ENCODE results near the gene HLF. TPM values are rescaled to one million over a fixed set of nuclear protein-coding genes. Genes with fewer than 3 reads are reported as not detected.

Gene HLF
- total and polyA plus RNA-seq, 2 experiments from 2014 or later = 0.28 TPM; not detected in 1

DNA sequence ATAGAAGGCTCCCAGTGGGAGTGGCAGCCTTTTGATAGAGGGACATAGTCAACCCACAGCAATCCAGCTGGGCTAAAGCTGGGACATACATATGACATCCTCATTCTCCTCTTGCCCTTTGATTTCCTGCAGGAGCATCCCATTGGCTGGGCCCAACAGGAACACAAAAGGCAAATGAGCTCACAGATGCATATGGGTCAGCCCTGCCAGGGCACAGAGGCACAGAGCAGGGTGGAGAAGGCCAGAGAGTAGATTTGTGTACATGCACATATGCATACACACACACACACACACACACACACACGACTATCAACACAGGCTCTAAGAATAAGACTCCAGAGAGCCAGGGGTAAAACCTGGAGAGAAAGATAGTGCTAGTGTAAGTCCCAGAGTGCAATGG lies 98.3 kb downstream of the HLF start:
- Histone ChIP-seq H3K79me2 (replicated peaks; ENCODE audit: insufficient read depth) (no peaks in the 10 kb centered on the region), H3K4me3 (no peak overlapping the region), H3K4me1 (ENCODE audit: insufficient read depth) (peaks cover 17% of the 10 kb centered on the region), H3F3A (replicated peaks; ENCODE audit: low read depth) (no peaks in the 10 kb centered on the region), H3K4me2 (no peak overlapping the region), H3K27ac (ENCODE audit: low read depth) (no peak overlapping the region), H3K9me2 (ENCODE audit: insufficient read depth) (no peaks in the 10 kb centered on the region; the same call in 1 of the 2 replicates), H2AFZ (no peak overlapping the region), H3K27me3 (ENCODE audit: insufficient read depth) (no peaks in the 10 kb centered on the region), H4K20me1 (replicated peaks; ENCODE audit: insufficient read depth) (no peaks in the 10 kb centered on the region), H3K36me3 (ENCODE audit: insufficient read depth) (no peaks in the 10 kb centered on the region)
- ATAC-seq (no peak), DNase-seq (ENCODE audit: low spot score) (no peak)
- H3K36me3 Mint-ChIP-seq (ENCODE audit: low read depth) = no peaks in the 10 kb centered on the region
- H3K27me3 Mint-ChIP-seq (ENCODE audit: insufficient read depth, low read depth, poor library complexity) = no peaks in the 10 kb centered on the region
- TF ChIP-seq STAT1 (IDR thresholded peaks at IDR 0.05; ENCODE audit: unreplicated experiment) (no peak), CREB1 (CRISPR knock-in tag; IDR thresholded peaks at IDR 0.05; ENCODE audit: low read depth) (no peak), EZH2 (IDR thresholded peaks at IDR 0.05; ENCODE audit: low read depth, unreplicated experiment) (no peak), JUNB (IDR thresholded peaks at IDR 0.05; ENCODE audit: unreplicated experiment) (no peak), POLR2AphosphoS5 (IDR thresholded peaks at IDR 0.05; ENCODE audit: low read depth) (no peak), ZNF114 (CRISPR knock-in tag; IDR thresholded peaks at IDR 0.05) (no peak), NANOG (IDR thresholded peaks at IDR 0.05; ENCODE audit: borderline replicate concordance) (no peak), ZNF331 (CRISPR knock-in tag; IDR thresholded peaks at IDR 0.05; ENCODE audit: low read depth) (no peak), EZH2phosphoT487 (IDR thresholded peaks at IDR 0.05; ENCODE audit: unreplicated experiment) (no peak)
- TF ChIP-seq, protein P1, sequence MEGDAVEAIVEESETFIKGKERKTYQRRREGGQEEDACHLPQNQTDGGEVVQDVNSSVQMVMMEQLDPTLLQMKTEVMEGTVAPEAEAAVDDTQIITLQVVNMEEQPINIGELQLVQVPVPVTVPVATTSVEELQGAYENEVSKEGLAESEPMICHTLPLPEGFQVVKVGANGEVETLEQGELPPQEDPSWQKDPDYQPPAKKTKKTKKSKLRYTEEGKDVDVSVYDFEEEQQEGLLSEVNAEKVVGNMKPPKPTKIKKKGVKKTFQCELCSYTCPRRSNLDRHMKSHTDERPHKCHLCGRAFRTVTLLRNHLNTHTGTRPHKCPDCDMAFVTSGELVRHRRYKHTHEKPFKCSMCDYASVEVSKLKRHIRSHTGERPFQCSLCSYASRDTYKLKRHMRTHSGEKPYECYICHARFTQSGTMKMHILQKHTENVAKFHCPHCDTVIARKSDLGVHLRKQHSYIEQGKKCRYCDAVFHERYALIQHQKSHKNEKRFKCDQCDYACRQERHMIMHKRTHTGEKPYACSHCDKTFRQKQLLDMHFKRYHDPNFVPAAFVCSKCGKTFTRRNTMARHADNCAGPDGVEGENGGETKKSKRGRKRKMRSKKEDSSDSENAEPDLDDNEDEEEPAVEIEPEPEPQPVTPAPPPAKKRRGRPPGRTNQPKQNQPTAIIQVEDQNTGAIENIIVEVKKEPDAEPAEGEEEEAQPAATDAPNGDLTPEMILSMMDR (conservative IDR thresholded peaks at IDR 0.05; ENCODE audit: low read depth in 2 of 2) = no peak
- TF ChIP-seq, protein P2, sequence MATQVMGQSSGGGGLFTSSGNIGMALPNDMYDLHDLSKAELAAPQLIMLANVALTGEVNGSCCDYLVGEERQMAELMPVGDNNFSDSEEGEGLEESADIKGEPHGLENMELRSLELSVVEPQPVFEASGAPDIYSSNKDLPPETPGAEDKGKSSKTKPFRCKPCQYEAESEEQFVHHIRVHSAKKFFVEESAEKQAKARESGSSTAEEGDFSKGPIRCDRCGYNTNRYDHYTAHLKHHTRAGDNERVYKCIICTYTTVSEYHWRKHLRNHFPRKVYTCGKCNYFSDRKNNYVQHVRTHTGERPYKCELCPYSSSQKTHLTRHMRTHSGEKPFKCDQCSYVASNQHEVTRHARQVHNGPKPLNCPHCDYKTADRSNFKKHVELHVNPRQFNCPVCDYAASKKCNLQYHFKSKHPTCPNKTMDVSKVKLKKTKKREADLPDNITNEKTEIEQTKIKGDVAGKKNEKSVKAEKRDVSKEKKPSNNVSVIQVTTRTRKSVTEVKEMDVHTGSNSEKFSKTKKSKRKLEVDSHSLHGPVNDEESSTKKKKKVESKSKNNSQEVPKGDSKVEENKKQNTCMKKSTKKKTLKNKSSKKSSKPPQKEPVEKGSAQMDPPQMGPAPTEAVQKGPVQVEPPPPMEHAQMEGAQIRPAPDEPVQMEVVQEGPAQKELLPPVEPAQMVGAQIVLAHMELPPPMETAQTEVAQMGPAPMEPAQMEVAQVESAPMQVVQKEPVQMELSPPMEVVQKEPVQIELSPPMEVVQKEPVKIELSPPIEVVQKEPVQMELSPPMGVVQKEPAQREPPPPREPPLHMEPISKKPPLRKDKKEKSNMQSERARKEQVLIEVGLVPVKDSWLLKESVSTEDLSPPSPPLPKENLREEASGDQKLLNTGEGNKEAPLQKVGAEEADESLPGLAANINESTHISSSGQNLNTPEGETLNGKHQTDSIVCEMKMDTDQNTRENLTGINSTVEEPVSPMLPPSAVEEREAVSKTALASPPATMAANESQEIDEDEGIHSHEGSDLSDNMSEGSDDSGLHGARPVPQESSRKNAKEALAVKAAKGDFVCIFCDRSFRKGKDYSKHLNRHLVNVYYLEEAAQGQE (IDR thresholded peaks at IDR 0.05; ENCODE audit: unreplicated experiment) = no peak
- TF ChIP-seq, protein P3, sequence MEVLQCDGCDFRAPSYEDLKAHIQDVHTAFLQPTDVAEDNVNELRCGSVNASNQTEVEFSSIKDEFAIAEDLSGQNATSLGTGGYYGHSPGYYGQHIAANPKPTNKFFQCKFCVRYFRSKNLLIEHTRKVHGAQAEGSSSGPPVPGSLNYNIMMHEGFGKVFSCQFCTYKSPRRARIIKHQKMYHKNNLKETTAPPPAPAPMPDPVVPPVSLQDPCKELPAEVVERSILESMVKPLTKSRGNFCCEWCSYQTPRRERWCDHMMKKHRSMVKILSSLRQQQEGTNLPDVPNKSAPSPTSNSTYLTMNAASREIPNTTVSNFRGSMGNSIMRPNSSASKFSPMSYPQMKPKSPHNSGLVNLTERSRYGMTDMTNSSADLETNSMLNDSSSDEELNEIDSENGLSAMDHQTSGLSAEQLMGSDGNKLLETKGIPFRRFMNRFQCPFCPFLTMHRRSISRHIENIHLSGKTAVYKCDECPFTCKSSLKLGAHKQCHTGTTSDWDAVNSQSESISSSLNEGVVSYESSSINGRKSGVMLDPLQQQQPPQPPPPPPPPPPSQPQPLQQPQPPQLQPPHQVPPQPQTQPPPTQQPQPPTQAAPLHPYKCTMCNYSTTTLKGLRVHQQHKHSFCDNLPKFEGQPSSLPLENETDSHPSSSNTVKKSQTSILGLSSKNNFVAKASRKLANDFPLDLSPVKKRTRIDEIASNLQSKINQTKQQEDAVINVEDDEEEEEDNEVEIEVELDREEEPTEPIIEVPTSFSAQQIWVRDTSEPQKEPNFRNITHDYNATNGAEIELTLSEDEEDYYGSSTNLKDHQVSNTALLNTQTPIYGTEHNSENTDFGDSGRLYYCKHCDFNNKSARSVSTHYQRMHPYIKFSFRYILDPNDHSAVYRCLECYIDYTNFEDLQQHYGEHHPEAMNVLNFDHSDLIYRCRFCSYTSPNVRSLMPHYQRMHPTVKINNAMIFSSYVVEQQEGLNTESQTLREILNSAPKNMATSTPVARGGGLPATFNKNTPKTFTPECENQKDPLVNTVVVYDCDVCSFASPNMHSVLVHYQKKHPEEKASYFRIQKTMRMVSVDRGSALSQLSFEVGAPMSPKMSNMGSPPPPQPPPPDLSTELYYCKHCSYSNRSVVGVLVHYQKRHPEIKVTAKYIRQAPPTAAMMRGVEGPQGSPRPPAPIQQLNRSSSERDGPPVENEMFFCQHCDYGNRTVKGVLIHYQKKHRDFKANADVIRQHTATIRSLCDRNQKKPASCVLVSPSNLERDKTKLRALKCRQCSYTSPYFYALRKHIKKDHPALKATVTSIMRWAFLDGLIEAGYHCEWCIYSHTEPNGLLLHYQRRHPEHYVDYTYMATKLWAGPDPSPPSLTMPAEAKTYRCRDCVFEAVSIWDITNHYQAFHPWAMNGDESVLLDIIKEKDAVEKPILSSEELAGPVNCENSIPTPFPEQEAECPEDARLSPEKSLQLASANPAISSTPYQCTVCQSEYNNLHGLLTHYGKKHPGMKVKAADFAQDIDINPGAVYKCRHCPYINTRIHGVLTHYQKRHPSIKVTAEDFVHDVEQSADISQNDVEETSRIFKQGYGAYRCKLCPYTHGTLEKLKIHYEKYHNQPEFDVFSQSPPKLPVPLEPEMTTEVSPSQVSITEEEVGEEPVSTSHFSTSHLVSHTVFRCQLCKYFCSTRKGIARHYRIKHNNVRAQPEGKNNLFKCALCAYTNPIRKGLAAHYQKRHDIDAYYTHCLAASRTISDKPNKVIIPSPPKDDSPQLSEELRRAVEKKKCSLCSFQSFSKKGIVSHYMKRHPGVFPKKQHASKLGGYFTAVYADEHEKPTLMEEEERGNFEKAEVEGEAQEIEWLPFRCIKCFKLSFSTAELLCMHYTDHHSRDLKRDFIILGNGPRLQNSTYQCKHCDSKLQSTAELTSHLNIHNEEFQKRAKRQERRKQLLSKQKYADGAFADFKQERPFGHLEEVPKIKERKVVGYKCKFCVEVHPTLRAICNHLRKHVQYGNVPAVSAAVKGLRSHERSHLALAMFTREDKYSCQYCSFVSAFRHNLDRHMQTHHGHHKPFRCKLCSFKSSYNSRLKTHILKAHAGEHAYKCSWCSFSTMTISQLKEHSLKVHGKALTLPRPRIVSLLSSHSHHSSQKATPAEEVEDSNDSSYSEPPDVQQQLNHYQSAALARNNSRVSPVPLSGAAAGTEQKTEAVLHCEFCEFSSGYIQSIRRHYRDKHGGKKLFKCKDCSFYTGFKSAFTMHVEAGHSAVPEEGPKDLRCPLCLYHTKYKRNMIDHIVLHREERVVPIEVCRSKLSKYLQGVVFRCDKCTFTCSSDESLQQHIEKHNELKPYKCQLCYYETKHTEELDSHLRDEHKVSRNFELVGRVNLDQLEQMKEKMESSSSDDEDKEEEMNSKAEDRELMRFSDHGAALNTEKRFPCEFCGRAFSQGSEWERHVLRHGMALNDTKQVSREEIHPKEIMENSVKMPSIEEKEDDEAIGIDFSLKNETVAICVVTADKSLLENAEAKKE (CRISPR knock-in tag; IDR thresholded peaks at IDR 0.05) = no peak
- TF ChIP-seq, protein P4, sequence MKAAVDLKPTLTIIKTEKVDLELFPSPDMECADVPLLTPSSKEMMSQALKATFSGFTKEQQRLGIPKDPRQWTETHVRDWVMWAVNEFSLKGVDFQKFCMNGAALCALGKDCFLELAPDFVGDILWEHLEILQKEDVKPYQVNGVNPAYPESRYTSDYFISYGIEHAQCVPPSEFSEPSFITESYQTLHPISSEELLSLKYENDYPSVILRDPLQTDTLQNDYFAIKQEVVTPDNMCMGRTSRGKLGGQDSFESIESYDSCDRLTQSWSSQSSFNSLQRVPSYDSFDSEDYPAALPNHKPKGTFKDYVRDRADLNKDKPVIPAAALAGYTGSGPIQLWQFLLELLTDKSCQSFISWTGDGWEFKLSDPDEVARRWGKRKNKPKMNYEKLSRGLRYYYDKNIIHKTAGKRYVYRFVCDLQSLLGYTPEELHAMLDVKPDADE (IDR thresholded peaks at IDR 0.05) = no peak
- H3K4me3 Mint-ChIP-seq = no peak overlapping the region
- H3K27ac Mint-ChIP-seq = no peak overlapping the region
- peaks cover 16% of the 10 kb centered on the region for H3K4me1 Mint-ChIP-seq
- peaks cover 8% of the 10 kb centered on the region; the same call in 2 of the 3 replicates for H3K9me3 Mint-ChIP-seq

Measured in GM23338 (cell line).